Activated CD4-positive, alpha-beta T cell treated with anti-CD3 and anti-CD28 coated beads for 36 hours (primary cell): ENCODE data around the gene PMM2. TPM values are rescaled to one million over a fixed set of nuclear protein-coding genes. Genes with fewer than 3 reads are reported as not detected.

ENCODE experiments used
- ATAC-seq: fragments of 200-7000 bp; cut with Tn5 transposase; one replicate; pipeline ENCODE4 v1.10.0; 2021; ENCODE audit warnings: mild to moderate bottlenecking, moderate library complexity
- CTCF ChIA-PET: fragments of 350-600 bp; sonication (Branson Sonifier 250); formaldehyde crosslinking; loops from one replicate; lab custom pipeline; 2021; ENCODE audit warnings: antibody characterized with exemption; lab: Charles Lee
- POLR2A ChIA-PET: fragments of 350-600 bp; sonication (Branson Sonifier 250); formaldehyde crosslinking; loops from one replicate; lab custom pipeline; 2021; ENCODE audit warnings: antibody characterized with exemption, inconsistent platforms; lab: Charles Lee
- DNase-seq: peaks from one replicate; pipeline ENCODE4 v3.0.0-alpha.2; 2020
- H3K27ac Mint-ChIP-seq: one replicate; pipeline ENCODE4 v1.8.0; 2021; ENCODE audit warnings: mixed read lengths
- H3K27me3 Mint-ChIP-seq: one replicate; pipeline ENCODE4 v1.8.0; 2021; ENCODE audit warnings: mixed read lengths
- H3K36me3 Mint-ChIP-seq: one replicate; pipeline ENCODE4 v1.8.0; 2021; ENCODE audit warnings: low read depth, mixed read lengths
- H3K4me1 Mint-ChIP-seq: one replicate; pipeline ENCODE4 v1.8.0; 2021; ENCODE audit warnings: mixed read lengths
- H3K4me3 Mint-ChIP-seq: one replicate; pipeline ENCODE4 v1.8.0; 2021; ENCODE audit warnings: mild to moderate bottlenecking, moderate library complexity, mixed read lengths
- H3K9me3 Mint-ChIP-seq: one replicate; pipeline ENCODE4 v1.8.0; 2021; ENCODE audit warnings: low read depth, mixed read lengths
- intact Hi-C, 2 experiments: fragments of 100-400 bp; cut with DNase I in 1 of 2; cut with micrococcal nuclease in 1 of 2; formaldehyde crosslinking; loops; one replicate each; pipeline versions ENCODE4 v1.14.2 to v1.15.1; 2022 to 2024; cut with DNase I, micrococcal nuclease
- total RNA-seq, 2 experiments: library from RNA; stranded (reverse); gene quantifications; one replicate each; pipeline ENCODE4 v1.2.3, GENCODE V29; 2021

The PMM2 gene
- total RNA-seq, 2 experiments from 2014 or later: 38.3 to 39.0 TPM

GRCh38 chr16:8863594-8864424 lies 66.2 kb downstream of the PMM2 start:
- peaks cover 20% of the 10 kb centered on the region for H3K36me3 Mint-ChIP-seq
- ATAC-seq (no peak), DNase-seq (no peak)
- H3K27ac Mint-ChIP-seq: no peak overlapping the region
- ChIA-PET POLR2A (no interaction called here), CTCF (interaction anchor here (0.7 to 2.2 kb wide), 5 partner anchors 16 to 72 kb away, joined by 3 to 7 read pairs (median 3); no protein-coding TSS in a partner anchor)
- no peak overlapping the region for H3K4me3 Mint-ChIP-seq
- no peaks in the 10 kb centered on the region for H3K27me3 Mint-ChIP-seq
- H3K9me3 Mint-ChIP-seq: no peaks in the 10 kb centered on the region
- peaks cover 25% of the 10 kb centered on the region for H3K4me1 Mint-ChIP-seq
- intact Hi-C loops: no loop called here

GRCh38 chr16:8864480-8865110 lies 67.0 kb downstream of the PMM2 start:
- no peaks in the 10 kb centered on the region for H3K27me3 Mint-ChIP-seq
- H3K9me3 Mint-ChIP-seq: no peaks in the 10 kb centered on the region
- intact Hi-C loops: loop anchor here in 1 of 2 experiments (5.0 kb wide), 1 partner anchor 297 kb away; no protein-coding TSS in a partner anchor
- peaks cover 20% of the 10 kb centered on the region for H3K36me3 Mint-ChIP-seq
- no peak overlapping the region for H3K27ac Mint-ChIP-seq
- ChIA-PET POLR2A (interaction anchor here (1.1 kb wide), 1 partner anchor 24 kb away, joined by 3 read pairs; no protein-coding TSS in a partner anchor), CTCF (interaction anchor here (1.0 to 2.2 kb wide), 3 partner anchors 16 to 72 kb away, joined by 3 to 7 read pairs (median 3); no protein-coding TSS in a partner anchor)
- no peak for DNase-seq
- ATAC-seq: no peak
- peaks cover 29% of the 10 kb centered on the region for H3K4me1 Mint-ChIP-seq
- H3K4me3 Mint-ChIP-seq: no peak overlapping the region

- intact Hi-C loops: loop anchor here in 1 of 2 experiments (5.0 kb wide), 1 partner anchor 298 kb away; no protein-coding TSS in a partner anchor
- H3K4me1 Mint-ChIP-seq: peaks cover 33% of the 10 kb centered on the region
- CTCF ChIA-PET: interaction anchor here (1.0 to 2.2 kb wide), 2 partner anchors 15 to 71 kb away, joined by 3 to 7 read pairs; no protein-coding TSS in a partner anchor
These were observed 67.7 kb downstream of the PMM2 start for GRCh38 chr16:8865145-8865882.

GRCh38 chr16:8866118-8866883 lies 68.7 kb downstream of the PMM2 start:
- H3K9me3 Mint-ChIP-seq: no peaks in the 10 kb centered on the region
- ChIA-PET CTCF (interaction anchor here (2.2 kb wide), 1 partner anchor 14 kb away, joined by 7 read pairs; no protein-coding TSS in a partner anchor), POLR2A (interaction anchor here (0.5 kb wide), 1 partner anchor 93 kb away, joined by 8 read pairs; no protein-coding TSS in a partner anchor)
- peaks cover 19% of the 10 kb centered on the region for H3K36me3 Mint-ChIP-seq
- H3K27ac Mint-ChIP-seq: no peak overlapping the region
- peak overlapping the region; percentile 87 for H3K4me3 Mint-ChIP-seq
- intact Hi-C loops: loop anchor here in 1 of 2 experiments (5.0 kb wide), 1 partner anchor 299 kb away; no protein-coding TSS in a partner anchor
- DNase-seq (no peak), ATAC-seq (no peak)
- peaks cover 41% of the 10 kb centered on the region for H3K4me1 Mint-ChIP-seq
- no peaks in the 10 kb centered on the region for H3K27me3 Mint-ChIP-seq

More at GRCh38 chr16:8865145-8865882, 67.7 kb downstream of the PMM2 start:
- no peak for DNase-seq
- peaks cover 20% of the 10 kb centered on the region for H3K36me3 Mint-ChIP-seq
- no peak for ATAC-seq
- no peak overlapping the region for H3K27ac Mint-ChIP-seq
- POLR2A ChIA-PET: interaction anchor here (1.1 kb wide), 1 partner anchor 23 kb away, joined by 3 read pairs; no protein-coding TSS in a partner anchor
- H3K4me3 Mint-ChIP-seq: peak overlapping the region; percentile 15
- no peaks in the 10 kb centered on the region for H3K9me3 Mint-ChIP-seq
- no peaks in the 10 kb centered on the region for H3K27me3 Mint-ChIP-seq

GRCh38 chr16:8866884-8867215 lies 69.2 kb downstream of the PMM2 start:
- Mint-ChIP-seq H3K4me3 (peak overlapping the region; percentile 87), H3K36me3 (peaks cover 16% of the 10 kb centered on the region), H3K27me3 (no peaks in the 10 kb centered on the region), H3K27ac (peak overlapping the region; percentile 92), H3K9me3 (no peaks in the 10 kb centered on the region), H3K4me1 (peaks cover 43% of the 10 kb centered on the region)
- POLR2A ChIA-PET: interaction anchor here (0.5 kb wide), 1 partner anchor 93 kb away, joined by 8 read pairs; no protein-coding TSS in a partner anchor
- ATAC-seq (no peak), DNase-seq (no peak)
- CTCF ChIA-PET: interaction anchor here (0.6 kb wide), 1 partner anchor 203 kb away, joined by 4 read pairs; no protein-coding TSS in a partner anchor
- intact Hi-C loops: loop anchor here in 1 of 2 experiments (5.0 kb wide), 1 partner anchor 300 kb away; no protein-coding TSS in a partner anchor

GRCh38 chr16:8867216-8867931 lies 69.7 kb downstream of the PMM2 start:
- Mint-ChIP-seq H3K27ac (peak overlapping the region; percentile 92), H3K27me3 (no peaks in the 10 kb centered on the region), H3K9me3 (no peaks in the 10 kb centered on the region), H3K4me1 (peaks cover 43% of the 10 kb centered on the region), H3K4me3 (peak overlapping the region; percentile 87), H3K36me3 (peaks cover 13% of the 10 kb centered on the region)
- ATAC-seq (no peak), DNase-seq (peak; percentile 42)
- ChIA-PET POLR2A (interaction anchor here (0.5 to 1.1 kb wide), 2 partner anchors 16 to 92 kb away, joined by 8 read pairs; no protein-coding TSS in a partner anchor), CTCF (interaction anchor here (0.6 to 2.0 kb wide), 3 partner anchors 13 to 204 kb away, joined by 3 to 16 read pairs (median 4); no protein-coding TSS in a partner anchor)
- intact Hi-C loops: loop anchor here in 1 of 2 experiments (5.0 kb wide), 1 partner anchor 300 kb away; no protein-coding TSS in a partner anchor

- Mint-ChIP-seq H3K4me3 (peak overlapping the region; percentile 87), H3K4me1 (peaks cover 40% of the 10 kb centered on the region), H3K36me3 (peaks cover 10% of the 10 kb centered on the region), H3K27me3 (no peaks in the 10 kb centered on the region), H3K27ac (peak overlapping the region; percentile 92), H3K9me3 (no peaks in the 10 kb centered on the region)
- DNase-seq (peak; percentile 54), ATAC-seq (no peak)
- intact Hi-C loops: loop anchor here (2.0 to 5.0 kb wide), 4 partner anchors 13 to 301 kb away; partner anchors contain the start of genes PMM2 (in 1 of the 2) and TMEM186 (in 1 of the 2)
- POLR2A ChIA-PET: interaction anchor here (1.1 to 1.4 kb wide), 2 partner anchors 16 to 223 kb away, joined by 8 to 13 read pairs; partner anchors contain the start of gene HAPSTR1
- CTCF ChIA-PET: interaction anchor here (0.6 to 2.0 kb wide), 2 partner anchors 12 to 141 kb away, joined by 3 to 16 read pairs; no protein-coding TSS in a partner anchor
These were observed 70.3 kb downstream of the PMM2 start for GRCh38 chr16:8867932-8868415.

GRCh38 chr16:8868416-8869211 lies 71.0 kb downstream of the PMM2 start, which contains the start of gene CARHSP1:
CARHSP1 (minus strand) TSS chr16:8869006; CDS start chr16:8859328, 9,678 bp downstream.
- ChIA-PET POLR2A (interaction anchor here (0.5 to 1.4 kb wide), 11 partner anchors 9 to 240 kb away, joined by 3 to 13 read pairs (median 4); partner anchors contain the start of genes HAPSTR1 and USP7), CTCF (interaction anchor here (0.6 to 2.0 kb wide), 5 partner anchors 9 to 301 kb away, joined by 3 to 16 read pairs (median 3); no protein-coding TSS in a partner anchor)
- H3K27ac Mint-ChIP-seq: peak within 1 kb of the TSS; percentile 92

More at GRCh38 chr16:8868416-8869211, 71.0 kb downstream of the PMM2 start, which contains the start of gene CARHSP1:
- DNase-seq (peak; percentile 92), ATAC-seq (peak; percentile 72)
- no peaks in the 10 kb centered on the region for H3K9me3 Mint-ChIP-seq
- H3K4me1 Mint-ChIP-seq: peaks cover 40% of the 10 kb centered on the region
- H3K27me3 Mint-ChIP-seq: no peaks in the 10 kb centered on the region
- peaks cover 10% of the 10 kb centered on the region for H3K36me3 Mint-ChIP-seq
- intact Hi-C loops: loop anchor here (1.0 to 5.0 kb wide), 10 partner anchors 12 to 302 kb away; partner anchors contain the start of genes PMM2 (in 2 of the 2), TMEM186 (in 2 of the 2), ABAT (in 1 of the 2) and HAPSTR1 (in 1 of the 2)
- peak within 1 kb of the TSS; percentile 87 for H3K4me3 Mint-ChIP-seq
